Body of pancreas (tissue), 4 donors: ENCODE results near the gene MOGAT2. TPM values are rescaled to one million over a fixed set of nuclear protein-coding genes. Genes with fewer than 3 reads are reported as not detected.
"Not testable (repeated sequence)": the region's sequence is repeated elsewhere in the genome, so short reads cannot be mapped to it uniquely, and the experiment has no call there.

Experiments used
- ATAC-seq: fragments of 150-250 bp; one replicate; pipeline ENCODE4 v1.9.1; 2016
- DNase-seq, 4 donors: peaks; one replicate each; pipeline ENCODE4 v3.0.0-alpha.2; 2019
- H3K27ac ChIP-seq, 4 donors: fragments of 200-600 bp; sonication (generic); 1 replicate in 3 of 4; 2 replicates in 1 of 4; pipeline versions ENCODE4 v1.5.1 to v1.6.1; 2016 to 2019; ENCODE audit warnings: mild to moderate bottlenecking in 1 of 4, mixed read lengths in 1 of 4, moderate library complexity in 1 of 4
- H3K27me3 ChIP-seq, 2 donors: fragments of 200-600 bp; sonication (generic); one replicate each; pipeline ENCODE4 v1.6.0; 2016; ENCODE audit warnings: mild to moderate bottlenecking in 1 of 2
- H3K36me3 ChIP-seq, 2 donors: fragments of 200-600 bp; sonication (generic); replicated peaks in 1 of 2; 2 replicates each; pipeline ENCODE4 v1.5.1; 2016; ENCODE audit warnings: low read depth in 2 of 2; ENCODE audit not compliant: insufficient read depth in 1 of 2
- H3K4me1 ChIP-seq: fragments of 200-600 bp; sonication (generic); one replicate; pipeline ENCODE4 v1.6.0; 2016
- H3K4me3 ChIP-seq, 2 donors: fragments of 200-600 bp; sonication (generic); 1 replicate in 1 of 2; 2 replicates in 1 of 2; pipeline ENCODE4 v1.5.1; 2016 to 2019
- H3K9me3 ChIP-seq, 3 donors: fragments of 200-600 bp; sonication (generic); 1 replicate in 2 of 3; 2 replicates in 1 of 3; pipeline ENCODE4 v1.5.1; 2016
- CTCF ChIP-seq, 7 experiments: fragments of 450-650 bp in 4 of 7; fragments of 200-600 bp in 3 of 7; sonication (generic) in 3 of 7; IDR thresholded peaks; one replicate each; pipeline ENCODE4 v1.5.1; 2016 to 2019; ENCODE audit warnings: antibody characterized with exemption in 7 of 7
- POLR2A ChIP-seq, 3 donors: fragments of 450-650 bp; IDR thresholded peaks; one replicate each; pipeline ENCODE4 v1.6.1; 2016; ENCODE audit warnings: antibody characterized with exemption in 3 of 3, mild to moderate bottlenecking in 2 of 3
- WGBS, 2 donors: methylation state at CpG; one replicate each; pipeline ENCODE4 v1.1.5; 2017; 5-methylcytosine and 5-hydroxymethylcytosine counted together
- intact Hi-C: fragments of 100-400 bp; cut with DNase I; formaldehyde crosslinking; loops from one replicate; pipeline ENCODE4 v1.15.1; 2023
- total RNA-seq, 2 donors: library from RNA; depleted of rRNA; stranded (reverse); fragments of >200 nt; gene quantifications; one replicate each; pipeline ENCODE4 v1.1.0, GENCODE V29; 2016

Gene MOGAT2
- total RNA-seq, 2 donors from 2014 or later: not detected

DNA sequence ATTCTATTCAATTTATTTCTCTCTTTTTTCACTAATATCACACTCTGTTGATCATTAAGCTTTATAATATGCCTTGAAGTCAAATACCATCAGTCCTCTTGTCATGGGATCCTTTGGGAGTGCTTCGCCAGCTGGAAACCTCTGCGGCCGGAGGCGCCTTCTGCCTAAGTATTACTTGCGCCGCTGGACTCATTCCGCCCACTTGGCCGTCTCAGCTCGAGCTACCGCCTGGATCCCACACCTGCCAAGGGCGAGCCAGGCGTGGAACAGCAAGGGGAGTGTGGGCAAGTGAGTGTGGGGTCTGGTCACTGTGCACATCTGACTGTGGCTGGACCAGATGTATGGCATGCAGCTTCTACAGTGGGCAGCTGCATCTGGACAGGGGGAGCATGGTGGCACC, 39.7 kb upstream of the MOGAT2 start:
- DNase-seq (no peak), ATAC-seq (no peak)
- Histone ChIP-seq H3K4me3 (no peak overlapping the region), H3K4me1 (no peaks in the 10 kb centered on the region), H3K27ac (no peak overlapping the region), H3K27me3 (no peaks in the 10 kb centered on the region), H3K9me3 (peaks cover 0 to 5% (median 0%) of the 10 kb centered on the region in 3 donors), H3K36me3 (no peaks in the 10 kb centered on the region)
- TF ChIP-seq CTCF (IDR thresholded peaks at IDR 0.05) (no peak), POLR2A (IDR thresholded peaks at IDR 0.05) (no peak)
- intact Hi-C loops: no loop called here
- 67 to 73% methylated on average over 12 of the region's 12 CpGs for WGBS, 2 donors

DNA sequence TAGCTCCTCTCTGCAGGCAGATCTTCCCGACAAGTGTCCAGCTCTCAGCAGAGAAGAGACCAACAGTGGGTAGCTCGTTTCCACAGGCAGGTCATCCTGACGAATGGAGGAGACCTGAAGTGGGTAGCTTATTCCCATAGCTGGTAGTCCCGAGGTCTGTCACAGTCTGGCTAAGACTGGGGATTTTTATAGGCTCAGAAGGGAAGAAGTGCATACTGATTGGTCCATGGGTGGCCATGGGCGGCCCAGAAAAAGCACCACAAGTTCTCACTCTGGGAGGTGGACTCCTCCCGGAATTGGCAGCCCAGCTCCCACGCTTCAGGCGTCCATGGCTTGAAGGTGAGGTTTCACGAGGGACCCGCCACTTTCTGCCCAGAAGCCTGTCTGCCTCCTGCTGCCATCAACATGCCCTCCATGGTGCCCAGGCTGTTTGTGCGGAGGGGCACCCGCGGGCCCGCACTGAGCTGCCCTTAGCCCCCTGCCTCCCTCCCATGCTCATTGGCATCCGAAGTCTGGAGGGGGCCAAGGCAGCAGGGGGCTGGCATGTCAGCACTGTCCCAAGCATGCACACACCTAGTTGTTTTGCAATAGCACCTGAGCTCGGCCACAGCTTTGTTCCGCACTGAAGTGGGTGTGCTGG, 38.9 kb upstream of the MOGAT2 start:
- ATAC-seq (no peak), DNase-seq (no peak)
- Histone ChIP-seq H3K36me3 (no peaks in the 10 kb centered on the region), H3K4me1 (no peaks in the 10 kb centered on the region), H3K9me3 (peaks cover 0 to 5% (median 0%) of the 10 kb centered on the region in 3 donors), H3K27me3 (no peaks in the 10 kb centered on the region), H3K4me3 (no peak overlapping the region), H3K27ac (no peak overlapping the region)
- 53 to 67% methylated on average over 2 to 17 of the region's 17 CpGs for WGBS, 2 donors
- intact Hi-C loops: no loop called here
- TF ChIP-seq CTCF (IDR thresholded peaks at IDR 0.05) (no peak), POLR2A (IDR thresholded peaks at IDR 0.05) (no peak)

- Histone ChIP-seq H3K4me1 (no peaks in the 10 kb centered on the region), H3K4me3 (no peak overlapping the region), H3K9me3 (no peaks in the 10 kb centered on the region), H3K27me3 (no peaks in the 10 kb centered on the region), H3K27ac (no peak overlapping the region), H3K36me3 (no peaks in the 10 kb centered on the region)
- WGBS, 2 donors: 69 to 82% methylated on average over 11 of the region's 11 CpGs
- intact Hi-C loops: no loop called here
- no peak for TF ChIP-seq POLR2A (IDR thresholded peaks at IDR 0.05)
- TF ChIP-seq CTCF (IDR thresholded peaks at IDR 0.05): no peak
- DNase-seq (no peak), ATAC-seq (no peak)
Observed at GRCh38 chr11:75679566-75679965, 38.1 kb upstream of the MOGAT2 start.

GRCh38 chr11:75683856-75684255, 33.8 kb upstream of the MOGAT2 start:
- 62 to 67% methylated on average over 1 of the region's 1 CpG for WGBS, 2 donors
- peaks cover 0 to 12% (median 0%) of the 10 kb centered on the region in 3 donors for H3K9me3 ChIP-seq
- ATAC-seq, intact Hi-C loops, H3K27me3 ChIP-seq, H3K27ac ChIP-seq, H3K4me3 ChIP-seq, H3K4me1 ChIP-seq, H3K36me3 ChIP-seq, DNase-seq: not testable (repeated sequence)

DNA sequence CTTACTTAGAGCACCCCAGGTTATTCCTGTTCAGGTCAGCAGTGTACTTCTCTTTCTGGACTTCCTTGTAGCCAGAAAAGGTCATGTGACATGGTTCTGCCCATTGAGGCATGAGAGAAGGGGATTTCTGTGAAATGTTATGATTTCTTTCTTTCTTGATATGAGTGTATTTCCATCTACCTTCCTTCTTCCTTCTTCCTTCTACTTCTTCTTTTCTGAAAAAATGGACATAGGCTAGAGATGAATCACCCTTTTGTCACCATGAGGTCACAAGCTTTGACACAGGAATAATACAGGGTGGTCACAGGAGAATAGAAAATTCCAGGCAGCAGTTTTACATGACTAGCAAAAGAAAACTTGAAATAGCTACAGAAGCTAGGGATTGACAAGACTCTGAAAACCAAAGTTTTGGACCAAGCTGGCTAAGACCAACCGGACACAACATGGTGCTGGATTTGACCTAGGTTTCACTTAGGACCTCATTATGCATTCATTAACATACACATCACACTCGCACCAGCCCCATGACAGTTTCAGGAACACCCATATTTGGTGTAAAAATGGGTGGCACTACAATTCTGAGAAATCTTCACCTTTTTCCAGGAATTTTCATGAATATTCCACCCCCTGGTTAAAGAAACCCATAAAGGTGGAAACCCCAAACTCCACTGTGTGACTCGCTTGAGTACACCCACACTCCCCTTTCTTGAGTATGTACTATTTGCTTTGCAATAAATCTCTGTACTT, 27.6 kb upstream of the MOGAT2 start:
- intact Hi-C loops: no loop called here
- no peaks in the 10 kb centered on the region for H3K27me3 ChIP-seq
- H3K9me3 ChIP-seq: peaks cover 0 to 9% (median 0%) of the 10 kb centered on the region in 3 donors
- TF ChIP-seq POLR2A (IDR thresholded peaks at IDR 0.05) (no peak), CTCF (IDR thresholded peaks at IDR 0.05) (no peak)
- 66 to 71% methylated on average over 3 of the region's 3 CpGs for WGBS, 2 donors
- H3K4me1 ChIP-seq: no peaks in the 10 kb centered on the region
- H3K4me3 ChIP-seq: no peak overlapping the region
- no peaks in the 10 kb centered on the region for H3K36me3 ChIP-seq
- ATAC-seq (no peak), DNase-seq (no peak)
- no peak overlapping the region for H3K27ac ChIP-seq
